Neural progenitor cell (in vitro differentiated cells): ENCODE data around the gene UBR4. TPM values are rescaled to one million over a fixed set of nuclear protein-coding genes. Genes with fewer than 3 reads are reported as not detected.

Experiments used
- DNase-seq: peaks from one replicate; pipeline ENCODE4 v3.0.0-alpha.2; 2016; ENCODE audit warnings: low spot score
- H2AFZ ChIP-seq: fragments of 200-600 bp; sonication (generic); replicated peaks from 2 replicates; pipeline ENCODE4 v1.6.1; 2016; ENCODE audit warnings: antibody characterized with exemption
- H3F3A ChIP-seq: fragments of 200-600 bp; sonication (generic); 2 replicates; pipeline ENCODE4 v1.6.1; 2016; ENCODE audit warnings: antibody characterized with exemption, low read depth
- H3K27ac ChIP-seq: fragments of 200-600 bp; sonication (generic); 2 replicates; pipeline ENCODE4 v1.5.1; 2016; ENCODE audit warnings: mild to moderate bottlenecking
- H3K27me3 ChIP-seq: fragments of 200-600 bp; sonication (generic); 2 replicates; pipeline ENCODE4 v1.6.1; 2016; ENCODE audit warnings: mild to moderate bottlenecking, moderate library complexity
- H3K36me3 ChIP-seq: fragments of 200-600 bp; sonication (generic); 2 replicates; pipeline ENCODE4 v1.5.1; 2016
- H3K4me1 ChIP-seq: fragments of 200-600 bp; sonication (generic); 2 replicates; pipeline ENCODE4 v1.6.1; 2016; ENCODE audit warnings: mixed run types
- H3K4me2 ChIP-seq: fragments of 200-600 bp; sonication (generic); 2 replicates; pipeline ENCODE4 v1.6.1; 2016
- H3K4me3 ChIP-seq: fragments of 200-600 bp; sonication (generic); 2 replicates; pipeline ENCODE4 v1.5.1; 2016
- H3K79me2 ChIP-seq: fragments of 200-600 bp; sonication (generic); 2 replicates; pipeline ENCODE4 v1.6.1; 2016; ENCODE audit warnings: low read depth
- H3K9ac ChIP-seq: fragments of 200-600 bp; sonication (generic); 2 replicates; pipeline ENCODE4 v1.6.1; 2016
- H3K9me3 ChIP-seq: fragments of 200-600 bp; sonication (generic); 2 replicates; pipeline ENCODE4 v1.5.1; 2016; ENCODE audit warnings: low read depth
- H4K20me1 ChIP-seq: fragments of 200-600 bp; sonication (generic); 2 replicates; pipeline ENCODE4 v1.6.1; 2016; ENCODE audit warnings: low read depth
- H3K27ac Mint-ChIP-seq: 3 replicates; pipeline ENCODE4 v1.8.0; 2021; ENCODE audit warnings: mixed read lengths
- H3K27me3 Mint-ChIP-seq: 2 replicates; pipeline ENCODE4 v1.8.0; 2022; ENCODE audit warnings: low read depth, mild to moderate bottlenecking, inconsistent platforms, moderate library complexity, mixed read lengths; ENCODE audit not compliant: insufficient read depth
- H3K36me3 Mint-ChIP-seq: 3 replicates; pipeline ENCODE4 v1.8.0; 2021; ENCODE audit warnings: mixed read lengths
- H3K4me1 Mint-ChIP-seq: 3 replicates; pipeline ENCODE4 v1.8.0; 2021; ENCODE audit warnings: mixed read lengths
- H3K4me3 Mint-ChIP-seq: 3 replicates; pipeline ENCODE4 v1.8.0; 2021; ENCODE audit warnings: mild to moderate bottlenecking, moderate library complexity, mixed read lengths
- H3K9me3 Mint-ChIP-seq: 3 replicates; pipeline ENCODE4 v1.8.0; 2020; ENCODE audit warnings: mixed read lengths
- EZH2 ChIP-seq: fragments of 200-600 bp; sonication (generic); IDR thresholded peaks from 2 replicates; pipeline ENCODE4 v1.6.1; 2017; ENCODE audit warnings: antibody characterized with exemption, mild to moderate bottlenecking, moderate library complexity
- EZH2phosphoT487 ChIP-seq: fragments of 200-600 bp; sonication (generic); IDR thresholded peaks from 2 replicates; pipeline ENCODE4 v1.6.1; 2017; ENCODE audit warnings: antibody characterized with exemption
- total RNA-seq: library from RNA; depleted of rRNA; stranded (reverse); fragments of >200 nt; gene quantifications from 2 replicates; pipeline ENCODE4 v1.2.3, GENCODE V29; 2015; ENCODE audit warnings: low replicate concordance
- TF ChIP-seq, protein P1 (sequence below): fragments of 200-600 bp; sonication (generic); IDR thresholded peaks from 2 replicates; pipeline ENCODE4 v1.5.1; 2017; ENCODE audit warnings: antibody characterized with exemption, mild to moderate bottlenecking

UBR4 gene
- total RNA-seq, 1 donor from 2014 or later: 71.2 TPM

DNA sequence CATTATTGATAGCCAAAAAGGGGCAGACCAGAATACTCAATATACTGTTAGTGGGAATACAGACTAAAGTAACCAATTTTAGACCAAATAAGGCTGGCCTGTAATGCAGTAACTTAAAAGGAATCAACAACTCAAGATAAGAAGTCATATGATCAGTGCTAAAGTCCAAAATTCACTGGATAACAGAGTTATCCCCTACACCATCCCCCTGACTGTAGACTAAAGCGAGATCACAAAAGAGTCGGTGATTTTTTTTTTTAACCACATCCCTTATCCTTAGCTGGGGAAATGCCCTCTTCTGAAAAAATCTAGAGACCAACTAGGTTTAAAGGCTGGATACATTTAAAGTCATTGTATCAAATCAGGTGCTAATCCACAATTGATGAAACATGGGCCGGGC, 7.7 kb downstream of the UBR4 start:
- Histone ChIP-seq H3F3A (no peaks in the 10 kb centered on the region), H3K4me2 (no peak overlapping the region), H3K36me3 (peaks cover 9% of the 10 kb centered on the region), H3K27ac (no peak overlapping the region), H3K4me1 (no peaks in the 10 kb centered on the region), H3K79me2 (peaks cover 86% of the 10 kb centered on the region), H3K27me3 (no peaks in the 10 kb centered on the region), H3K4me3 (no peak overlapping the region), H3K9ac (no peak overlapping the region), H4K20me1 (peaks cover 89% of the 10 kb centered on the region), H3K9me3 (no peaks in the 10 kb centered on the region), H2AFZ (no peak overlapping the region)
- DNase-seq: no peak
- Mint-ChIP-seq H3K36me3 (no peaks in the 10 kb centered on the region), H3K9me3 (no peaks in the 10 kb centered on the region), H3K27ac (no peak overlapping the region), H3K4me3 (no peak overlapping the region), H3K4me1 (peaks cover 3% of the 10 kb centered on the region), H3K27me3 (peaks cover 2% of the 10 kb centered on the region)
- TF ChIP-seq EZH2phosphoT487 (no peak), EZH2 (no peak)
- TF ChIP-seq, protein P1, sequence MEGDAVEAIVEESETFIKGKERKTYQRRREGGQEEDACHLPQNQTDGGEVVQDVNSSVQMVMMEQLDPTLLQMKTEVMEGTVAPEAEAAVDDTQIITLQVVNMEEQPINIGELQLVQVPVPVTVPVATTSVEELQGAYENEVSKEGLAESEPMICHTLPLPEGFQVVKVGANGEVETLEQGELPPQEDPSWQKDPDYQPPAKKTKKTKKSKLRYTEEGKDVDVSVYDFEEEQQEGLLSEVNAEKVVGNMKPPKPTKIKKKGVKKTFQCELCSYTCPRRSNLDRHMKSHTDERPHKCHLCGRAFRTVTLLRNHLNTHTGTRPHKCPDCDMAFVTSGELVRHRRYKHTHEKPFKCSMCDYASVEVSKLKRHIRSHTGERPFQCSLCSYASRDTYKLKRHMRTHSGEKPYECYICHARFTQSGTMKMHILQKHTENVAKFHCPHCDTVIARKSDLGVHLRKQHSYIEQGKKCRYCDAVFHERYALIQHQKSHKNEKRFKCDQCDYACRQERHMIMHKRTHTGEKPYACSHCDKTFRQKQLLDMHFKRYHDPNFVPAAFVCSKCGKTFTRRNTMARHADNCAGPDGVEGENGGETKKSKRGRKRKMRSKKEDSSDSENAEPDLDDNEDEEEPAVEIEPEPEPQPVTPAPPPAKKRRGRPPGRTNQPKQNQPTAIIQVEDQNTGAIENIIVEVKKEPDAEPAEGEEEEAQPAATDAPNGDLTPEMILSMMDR: no peak

DNA sequence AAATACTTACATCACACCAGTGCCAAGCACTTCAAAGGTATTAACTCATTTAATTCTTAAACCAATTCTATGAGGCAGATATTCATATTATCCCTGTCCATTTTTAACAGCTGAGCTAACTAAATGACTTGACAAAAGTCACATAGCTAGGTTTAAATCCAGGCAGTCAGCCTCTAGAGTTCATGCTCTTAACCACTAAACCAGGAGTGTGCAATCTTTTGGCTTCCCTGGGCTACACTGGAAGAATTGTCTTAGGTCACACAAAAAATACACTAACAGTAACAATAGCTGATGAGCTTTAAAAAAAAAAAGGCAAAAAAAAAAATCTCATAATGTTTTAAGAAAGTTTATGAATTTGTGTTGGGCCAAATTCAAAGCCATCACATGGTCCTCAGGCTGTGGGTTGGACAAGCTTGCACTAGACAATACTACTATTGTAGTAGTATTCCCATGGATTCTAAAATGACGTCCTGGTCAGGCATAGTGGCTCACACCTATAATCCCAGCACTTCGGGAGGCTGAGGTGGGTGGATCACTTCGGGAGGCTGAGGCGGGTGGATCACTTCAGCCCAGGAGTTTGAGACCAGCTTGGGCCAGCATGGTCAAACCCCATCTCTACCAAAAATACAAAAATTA, 10.0 kb downstream of the UBR4 start:
- H3K27ac ChIP-seq: no peak overlapping the region
- peaks cover 2% of the 10 kb centered on the region for H3K27me3 Mint-ChIP-seq
- TF ChIP-seq, protein P1: no peak
- no peak for TF ChIP-seq EZH2
- TF ChIP-seq EZH2phosphoT487: no peak
- H3K27ac Mint-ChIP-seq: no peak overlapping the region
- H4K20me1 ChIP-seq: peaks cover 67% of the 10 kb centered on the region
- H3K9me3 Mint-ChIP-seq: no peaks in the 10 kb centered on the region
- peaks cover 63% of the 10 kb centered on the region for H3K79me2 ChIP-seq
- H3K4me3 Mint-ChIP-seq: no peak overlapping the region
- H2AFZ ChIP-seq: no peak overlapping the region
- DNase-seq: no peak
- no peaks in the 10 kb centered on the region for H3K27me3 ChIP-seq
- H3K4me3 ChIP-seq: no peak overlapping the region
- peaks cover 17% of the 10 kb centered on the region for H3K36me3 ChIP-seq
- no peak overlapping the region for H3K9ac ChIP-seq
- no peaks in the 10 kb centered on the region for H3K9me3 ChIP-seq
- no peaks in the 10 kb centered on the region for H3K4me1 ChIP-seq
- H3K4me2 ChIP-seq: no peak overlapping the region
- no peaks in the 10 kb centered on the region for H3K4me1 Mint-ChIP-seq
- no peaks in the 10 kb centered on the region for H3F3A ChIP-seq
- peaks cover 4% of the 10 kb centered on the region for H3K36me3 Mint-ChIP-seq

DNA sequence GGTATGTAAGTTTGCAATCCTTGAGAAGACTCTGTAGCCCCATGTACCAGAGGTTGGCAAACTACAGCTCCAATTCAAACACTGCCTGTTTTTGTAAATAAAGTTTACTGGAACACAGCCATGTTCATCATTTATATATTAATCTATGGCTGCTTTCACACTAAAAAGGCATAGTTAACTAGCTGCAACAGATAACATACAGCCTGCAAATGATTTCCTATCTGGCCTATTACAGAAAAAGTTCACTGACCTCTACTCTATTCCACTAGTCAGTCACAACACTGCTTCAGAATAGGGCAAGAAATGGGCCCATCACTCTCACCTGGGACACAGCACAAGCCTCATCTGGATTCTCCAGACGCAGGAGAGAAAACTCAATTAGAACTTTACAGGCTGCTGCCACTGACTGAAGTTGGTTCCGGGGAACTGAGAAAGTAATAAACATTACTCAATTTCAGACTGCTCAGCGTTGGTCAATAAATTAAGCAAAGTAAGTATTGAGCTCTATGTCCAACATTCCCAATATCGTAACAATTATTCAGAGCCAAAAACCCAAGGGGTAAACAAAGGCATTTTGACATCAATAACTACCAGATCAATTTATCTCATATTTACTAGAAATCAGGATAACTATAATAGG, 10.6 kb downstream of the UBR4 start:
- H3K27ac ChIP-seq: no peak overlapping the region
- no peaks in the 10 kb centered on the region for H3K4me1 ChIP-seq
- no peaks in the 10 kb centered on the region for H3K27me3 ChIP-seq
- Mint-ChIP-seq H3K27me3 (peaks cover under 1% of the 10 kb centered on the region), H3K36me3 (peaks cover 4% of the 10 kb centered on the region), H3K9me3 (no peaks in the 10 kb centered on the region), H3K4me1 (no peaks in the 10 kb centered on the region), H3K27ac (no peak overlapping the region), H3K4me3 (no peak overlapping the region)
- H3K79me2 ChIP-seq: peaks cover 56% of the 10 kb centered on the region
- no peak overlapping the region for H3K4me2 ChIP-seq
- DNase-seq: no peak
- H3K36me3 ChIP-seq: peaks cover 17% of the 10 kb centered on the region
- no peaks in the 10 kb centered on the region for H3K9me3 ChIP-seq
- TF ChIP-seq EZH2phosphoT487 (no peak), EZH2 (no peak)
- TF ChIP-seq, protein P1: no peak
- H3F3A ChIP-seq: no peaks in the 10 kb centered on the region
- H3K9ac ChIP-seq: no peak overlapping the region
- H4K20me1 ChIP-seq: peaks cover 61% of the 10 kb centered on the region
- H3K4me3 ChIP-seq: no peak overlapping the region
- no peak overlapping the region for H2AFZ ChIP-seq
